ENCODE measurements around the gene LMX1A. TPM values are rescaled to one million over a fixed set of nuclear protein-coding genes. Genes with fewer than 3 reads are reported as not detected.

The LMX1A gene
- total and polyA plus RNA-seq, 9 of the 15 experiments (the other 6 are each of a cell fraction or from before 2014, with no cell fraction given), result not detected

GRCh38 chr1:165173818-165174217 lies 182.7 kb downstream of the LMX1A start:
- H3K9me1 ChIP-seq (ENCODE audit: control insufficient read depth, insufficient read depth, low read length), result no peaks in the 10 kb centered on the region
- ChIA-PET POLR2A (no interaction called here), CTCF (ENCODE audit: low intra/inter-chr PET ratio) (no interaction called here)
- ATAC-seq, result no peak
- intact Hi-C loops (cut with micrococcal nuclease), result no loop called here
- TF ChIP-seq XRCC5 (IDR thresholded peaks at IDR 0.05; ENCODE audit: low read depth, low read length) (no peak), SREBF2 (CRISPR knock-in tag; IDR thresholded peaks at IDR 0.05) (no peak), SMAD3 (CRISPR knock-in tag; conservative IDR thresholded peaks at IDR 0.05) (no peak), NCOR1 (IDR thresholded peaks at IDR 0.05) (no peak), HIVEP1 (CRISPR knock-in tag; IDR thresholded peaks at IDR 0.05) (no peak), GTF3C2 (IDR thresholded peaks at IDR 0.05; ENCODE audit: borderline replicate concordance, extremely low read depth, insufficient read length) (no peak), CCAR2 (IDR thresholded peaks at IDR 0.05; ENCODE audit: low read depth, low read length) (no peak), ZBTB43 (CRISPR knock-in tag; IDR thresholded peaks at IDR 0.05) (no peak), FUS (optimal IDR thresholded peaks at IDR 0.05; ENCODE audit: low read depth, low read length) (no peak), SRSF1 (IDR thresholded peaks at IDR 0.05; ENCODE audit: low read depth, low read length) (no peak), PHTF2 (CRISPR knock-in tag; IDR thresholded peaks at IDR 0.05) (no peak)
- H3K36me3 ChIP-seq (ENCODE audit: control insufficient read depth, insufficient read depth, low read length), result no peaks in the 10 kb centered on the region
- no TSS peak for BruUV-seq (replicated peaks)
- no peaks in the 10 kb centered on the region for H3K79me2 ChIP-seq (ENCODE audit: control insufficient read depth, insufficient read depth, low read length)
- H3K4me1 ChIP-seq (replicated peaks in 1 of 2; ENCODE audit: control insufficient read depth in 2 of 2, insufficient read depth in 2 of 2, low read length in 2 of 2), result no peaks in the 10 kb centered on the region
- no peak overlapping the region for H3K27ac ChIP-seq (ENCODE audit: extremely low read depth, low read depth, low read length)
- no peak overlapping the region for H3K4me3 ChIP-seq
- FAIRE-seq, result no peak
- in situ Hi-C loops (cut with MboI), result no loop called here
- no peak overlapping the region for H3K9ac ChIP-seq (ENCODE audit: insufficient read depth in 1 of 2, low read depth in 2 of 2, low read length in 2 of 2)
- H4K20me1 ChIP-seq (replicated peaks; ENCODE audit: control insufficient read depth, insufficient read depth, low read length), result no peaks in the 10 kb centered on the region
- no peaks in the 10 kb centered on the region; a peak in 1 of 5 replicates for H3K27me3 ChIP-seq (ENCODE audit: control insufficient read depth in 2 of 2, insufficient read depth in 2 of 2, low read length in 2 of 2)
- no peaks in the 10 kb centered on the region for H3K9me3 ChIP-seq (replicated peaks; ENCODE audit: control insufficient read depth, insufficient read depth, low read depth, low read length)
- no peak overlapping the region for H3K4me2 ChIP-seq (ENCODE audit: insufficient read depth, low read length)
- H2AFZ ChIP-seq (ENCODE audit: low read depth, low read length), result no peak overlapping the region
- 2% methylated on average over 4 of the region's 4 CpGs for WGBS (ENCODE audit: insufficient coverage, low coverage, missing lambda C conversion rate)
- DNase-seq (ENCODE audit: extremely low read depth in 1 of 4, low spot score in 3 of 4), result no peak
